GM19395 (cell line): Measurements from ENCODE around the gene SARNP.
A peak's percentile ranks its signal among the peaks of the same experiment; 100 is the strongest.
"Not testable (repeated sequence)": the region's sequence is repeated elsewhere in the genome, so short reads cannot be mapped to it uniquely, and the experiment has no call there.

ENCODE experiments used
- ATAC-seq: cut with Tn5 transposase; IDR thresholded peaks from one replicate; pipeline ENCODE4 v1.9.1; 2021; ENCODE audit warnings: mild to moderate bottlenecking, moderate library complexity; ENCODE audit not compliant: unreplicated experiment

SARNP gene

GRCh38 chr12:55817345-55818139, at the start of gene SARNP, which contains the start of gene ORMDL2:
Gene SARNP (minus strand): TSS chr12:55817724. CDS start chr12:55817701, 23 bp downstream.
Gene ORMDL2 (plus strand): TSS chr12:55818041. CDS start chr12:55819000, 959 bp downstream.
- peak; percentile 98 for ATAC-seq

GRCh38 chr12:55866454-55867004, 49.0 kb upstream of the SARNP start:
- not testable (repeated sequence) for ATAC-seq

GRCh38 chr12:55865327-55865726, 47.8 kb upstream of the SARNP start:
- ATAC-seq, result no peak

- not testable (repeated sequence) for ATAC-seq
Observed at GRCh38 chr12:55862931-55863330, 45.4 kb upstream of the SARNP start.

GRCh38 chr12:55862286-55862685, 44.8 kb upstream of the SARNP start:
- no peak for ATAC-seq

- ATAC-seq, result no peak
Observed at GRCh38 chr12:55861871-55862270, 44.3 kb upstream of the SARNP start.

GRCh38 chr12:55861396-55861795, 43.9 kb upstream of the SARNP start:
- ATAC-seq, result no peak

- no peak for ATAC-seq
Observed at GRCh38 chr12:55852740-55853139, 35.2 kb upstream of the SARNP start.

- no peak for ATAC-seq
Observed at GRCh38 chr12:55850893-55851292, 33.4 kb upstream of the SARNP start.

- no peak for ATAC-seq
Observed at GRCh38 chr12:55850401-55850800, 32.9 kb upstream of the SARNP start.

GRCh38 chr12:55849616-55850343, 32.3 kb upstream of the SARNP start:
- no peak for ATAC-seq

GRCh38 chr12:55847603-55848291, 30.2 kb upstream of the SARNP start:
- no peak for ATAC-seq

- ATAC-seq, result no peak
Observed at GRCh38 chr12:55847033-55847432, 29.5 kb upstream of the SARNP start.

- no peak for ATAC-seq
Observed at GRCh38 chr12:55845785-55846496, 28.4 kb upstream of the SARNP start.

GRCh38 chr12:55845361-55845760, 27.8 kb upstream of the SARNP start:
- ATAC-seq, result no peak

- no peak for ATAC-seq
Observed at GRCh38 chr12:55844961-55845360, 27.4 kb upstream of the SARNP start.

GRCh38 chr12:55843431-55843830, 25.9 kb upstream of the SARNP start:
- ATAC-seq, result no peak

GRCh38 chr12:55842681-55843429, 25.3 kb upstream of the SARNP start, which contains the start of gene MMP19:
Gene MMP19 (minus strand): TSS chr12:55842936. CDS start chr12:55842830, 106 bp downstream.
- no peak for ATAC-seq

- no peak for ATAC-seq
Observed at GRCh38 chr12:55840581-55841351, 23.2 kb upstream of the SARNP start.
